22Rv1 (cell line): ENCODE results near the gene COL6A2.

Experiments used
- ZFX ChIP-seq: fragments of 450-650 bp; IDR thresholded peaks from 2 replicates; pipeline ENCODE4 v1.6.1; 2017; ENCODE audit warnings: antibody characterized with exemption, borderline replicate concordance
- TF ChIP-seq, protein P1 (sequence below): fragments of 450-650 bp; IDR thresholded peaks from 2 replicates; pipeline ENCODE4 v1.5.1; 2017; ENCODE audit warnings: mild to moderate bottlenecking

DNA sequence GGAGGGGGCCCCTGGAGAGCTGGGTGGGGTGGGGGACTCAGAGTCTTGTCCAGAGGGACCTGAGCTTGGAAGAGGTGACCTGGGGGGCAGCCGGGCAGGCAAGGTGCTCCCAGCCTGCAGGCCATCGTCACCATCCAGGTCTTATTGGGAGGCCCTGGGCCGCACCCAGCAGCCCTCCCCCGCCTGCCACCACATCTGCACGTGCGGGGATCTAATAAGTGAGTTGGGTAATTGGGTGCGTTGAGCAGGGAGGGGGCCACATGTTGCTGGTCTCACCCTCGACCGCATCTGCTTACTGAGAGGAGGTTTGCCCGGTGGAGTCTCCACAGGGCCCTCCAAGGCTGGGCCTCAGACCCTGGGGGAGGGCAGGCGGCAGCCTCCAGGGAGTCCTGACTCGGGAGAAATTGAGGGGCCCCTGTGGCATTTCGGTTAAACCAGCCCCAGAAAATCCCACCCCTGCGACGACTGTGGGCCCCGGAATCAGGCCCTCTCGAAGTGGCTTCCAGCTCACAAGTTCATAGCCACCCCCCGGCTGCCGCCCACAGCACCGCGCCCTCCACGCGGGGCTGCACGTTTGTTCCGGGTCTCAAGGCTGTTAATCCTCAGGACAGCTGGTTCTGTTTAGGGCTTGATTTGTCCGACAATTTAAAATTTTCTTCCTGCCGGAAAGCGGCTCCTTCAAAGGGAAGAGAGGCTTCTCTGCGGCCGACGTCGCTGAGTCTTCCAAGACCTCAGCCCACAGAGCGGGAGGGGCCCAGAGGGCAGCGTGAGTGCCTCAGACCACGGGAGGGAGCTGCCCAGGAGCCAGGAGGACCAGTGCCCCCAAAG is 14.7 kb upstream of the COL6A2 start:
- TF ChIP-seq, protein P1, sequence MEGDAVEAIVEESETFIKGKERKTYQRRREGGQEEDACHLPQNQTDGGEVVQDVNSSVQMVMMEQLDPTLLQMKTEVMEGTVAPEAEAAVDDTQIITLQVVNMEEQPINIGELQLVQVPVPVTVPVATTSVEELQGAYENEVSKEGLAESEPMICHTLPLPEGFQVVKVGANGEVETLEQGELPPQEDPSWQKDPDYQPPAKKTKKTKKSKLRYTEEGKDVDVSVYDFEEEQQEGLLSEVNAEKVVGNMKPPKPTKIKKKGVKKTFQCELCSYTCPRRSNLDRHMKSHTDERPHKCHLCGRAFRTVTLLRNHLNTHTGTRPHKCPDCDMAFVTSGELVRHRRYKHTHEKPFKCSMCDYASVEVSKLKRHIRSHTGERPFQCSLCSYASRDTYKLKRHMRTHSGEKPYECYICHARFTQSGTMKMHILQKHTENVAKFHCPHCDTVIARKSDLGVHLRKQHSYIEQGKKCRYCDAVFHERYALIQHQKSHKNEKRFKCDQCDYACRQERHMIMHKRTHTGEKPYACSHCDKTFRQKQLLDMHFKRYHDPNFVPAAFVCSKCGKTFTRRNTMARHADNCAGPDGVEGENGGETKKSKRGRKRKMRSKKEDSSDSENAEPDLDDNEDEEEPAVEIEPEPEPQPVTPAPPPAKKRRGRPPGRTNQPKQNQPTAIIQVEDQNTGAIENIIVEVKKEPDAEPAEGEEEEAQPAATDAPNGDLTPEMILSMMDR, result no peak
- TF ChIP-seq ZFX, result no peak
